D721Med (cell line): ENCODE results near the gene PCNA.
A peak's percentile ranks its signal among the peaks of the same experiment; 100 is the strongest.

Source experiments
- DNase-seq: peaks from one replicate; pipeline ENCODE4 v3.0.0; 2011; ENCODE audit warnings: low spot score; ENCODE audit not compliant: insufficient read length
- FAIRE-seq: peaks from 2 replicates; lab custom pipeline; 2011; peaks lifted over from hg19 to GRCh38; lab: Jason Lieb, UNC
- CTCF ChIP-seq: IDR thresholded peaks from 2 replicates; pipeline ENCODE4 v1.5.1; 2012; ENCODE audit warnings: mild to moderate bottlenecking, control low read depth; ENCODE audit not compliant: insufficient read depth; ENCODE audit errors: missing control alignments

PCNA gene

GRCh38 chr20:5096463-5096862 is 23.3 kb downstream of the PCNA start:
- no peak for DNase-seq
- no peak for FAIRE-seq
- TF ChIP-seq CTCF: no peak

GRCh38 chr20:5095931-5096330 is 23.8 kb downstream of the PCNA start:
- DNase-seq: peak; percentile 35
- FAIRE-seq: no peak
- TF ChIP-seq CTCF: no peak

GRCh38 chr20:5095454-5095853 is 24.3 kb downstream of the PCNA start:
- DNase-seq (no peak), FAIRE-seq (no peak)
- no peak for TF ChIP-seq CTCF

- FAIRE-seq (no peak), DNase-seq (no peak)
- TF ChIP-seq CTCF: no peak
Observed at GRCh38 chr20:5092765-5093339, 26.9 kb downstream of the PCNA start.

- DNase-seq: no peak
- no peak for TF ChIP-seq CTCF
- FAIRE-seq: no peak
Observed at GRCh38 chr20:5091902-5092301, 27.9 kb downstream of the PCNA start.

- no peak for TF ChIP-seq CTCF
- FAIRE-seq (no peak), DNase-seq (no peak)
Observed at GRCh38 chr20:5090191-5090590, 29.6 kb downstream of the PCNA start.

- TF ChIP-seq CTCF: no peak
- DNase-seq (no peak), FAIRE-seq (no peak)
Observed at GRCh38 chr20:5088688-5089087, 31.1 kb downstream of the PCNA start.
